Tongue (tissue), 2 donors: ENCODE results near the gene RBBP6. TPM values are rescaled to one million over a fixed set of nuclear protein-coding genes. Genes with fewer than 3 reads are reported as not detected.
"Not testable (repeated sequence)": the region's sequence is repeated elsewhere in the genome, so short reads cannot be mapped to it uniquely, and the experiment has no call there.

Source experiments
- DNase-seq: peaks from one replicate; pipeline ENCODE4 v3.0.0-alpha.2; 2015
- total RNA-seq: library from RNA; depleted of rRNA; stranded (reverse); fragments of >200 nt; gene quantifications from one replicate; pipeline ENCODE4 v1.2.3, GENCODE V29; 2014

Gene RBBP6
- total RNA-seq, 1 donor from 2014 or later: 42.9 TPM

GRCh38 chr16:24568392-24568791 lies 29.0 kb downstream of the RBBP6 start:
- peak; percentile 18 for DNase-seq

GRCh38 chr16:24571096-24571495 lies 31.7 kb downstream of the RBBP6 start:
- DNase-seq: no peak

- no peak for DNase-seq
Observed at GRCh38 chr16:24572069-24572468, 32.7 kb downstream of the RBBP6 start.

- no peak for DNase-seq
Observed at GRCh38 chr16:24573141-24573540, 33.8 kb downstream of the RBBP6 start.

- not testable (repeated sequence) for DNase-seq
Observed at GRCh38 chr16:24574515-24575485, 35.4 kb downstream of the RBBP6 start.

GRCh38 chr16:24575791-24576190 lies 36.4 kb downstream of the RBBP6 start:
- DNase-seq: not testable (repeated sequence)

GRCh38 chr16:24577167-24577566 lies 37.8 kb downstream of the RBBP6 start:
- no peak for DNase-seq

- DNase-seq: peak; percentile 18
Observed at GRCh38 chr16:24580665-24581064, 41.3 kb downstream of the RBBP6 start.

- DNase-seq: no peak
Observed at GRCh38 chr16:24583494-24583893, 44.1 kb downstream of the RBBP6 start.

GRCh38 chr16:24589997-24590396 lies 50.6 kb downstream of the RBBP6 start:
- no peak for DNase-seq

- no peak for DNase-seq
Observed at GRCh38 chr16:24598777-24599437, 59.5 kb downstream of the RBBP6 start.

- DNase-seq: no peak
Observed at GRCh38 chr16:24609417-24609739, 70.0 kb downstream of the RBBP6 start.

GRCh38 chr16:24609740-24610415 lies 70.5 kb downstream of the RBBP6 start:
- DNase-seq: peak; percentile 82

- DNase-seq: peak; percentile 27
Observed at GRCh38 chr16:24610416-24610755, 71.0 kb downstream of the RBBP6 start.

GRCh38 chr16:24611310-24611709 lies 71.9 kb downstream of the RBBP6 start:
- DNase-seq: no peak

GRCh38 chr16:24612656-24613055 lies 73.3 kb downstream of the RBBP6 start:
- no peak for DNase-seq

GRCh38 chr16:24613267-24613666 lies 73.9 kb downstream of the RBBP6 start:
- DNase-seq: not testable (repeated sequence)

GRCh38 chr16:24617502-24617901 lies 78.1 kb downstream of the RBBP6 start:
- no peak for DNase-seq

Other genes starting within 250 kb of the RBBP6 start
- gene TNRC6A, start 190.1 kb downstream of the RBBP6 start, total RNA-seq: 60.9 TPM